Vagina (tissue), 2 donors: ENCODE measurements around the gene ENO4. TPM values are rescaled to one million over a fixed set of nuclear protein-coding genes. Genes with fewer than 3 reads are reported as not detected.
A peak's percentile ranks its signal among the peaks of the same experiment; 100 is the strongest.

Experiments used
- DNase-seq, 2 donors: peaks; one replicate each; pipeline ENCODE4 v3.0.0-alpha.2; 2017; ENCODE audit errors: extremely low spot score in 2 of 2
- H3K27ac ChIP-seq: fragments of 200-600 bp; sonication (generic); one replicate; pipeline ENCODE4 v1.5.1; 2019
- H3K27me3 ChIP-seq: fragments of 200-600 bp; sonication (generic); one replicate; pipeline ENCODE4 v1.5.1; 2019
- H3K36me3 ChIP-seq, 2 donors: fragments of 200-600 bp; sonication (generic); one replicate each; pipeline ENCODE4 v1.5.1; 2017 to 2019
- H3K4me1 ChIP-seq: fragments of 200-600 bp; sonication (generic); one replicate; pipeline ENCODE4 v1.5.1; 2019
- H3K4me3 ChIP-seq, 2 donors: fragments of 200-600 bp; sonication (generic); 1 replicate in 1 of 2; 2 replicates in 1 of 2; pipeline ENCODE4 v1.5.1; 2016 to 2019
- H3K9me3 ChIP-seq: fragments of 200-600 bp; sonication (generic); one replicate; pipeline ENCODE4 v1.5.1; 2019
- POLR2A ChIP-seq, 2 donors: fragments of 450-650 bp; IDR thresholded peaks; one replicate each; pipeline ENCODE4 v1.6.1; 2017; ENCODE audit warnings: antibody characterized with exemption in 2 of 2, mild to moderate bottlenecking in 2 of 2, moderate library complexity in 2 of 2
- POLR2AphosphoS5 ChIP-seq, 2 donors: sonication (generic); formaldehyde crosslinking; IDR thresholded peaks; one replicate each; pipeline ENCODE4 v1.9.0; 2017; ENCODE audit warnings: antibody characterized with exemption in 2 of 2, mild to moderate bottlenecking in 2 of 2, low read depth in 1 of 2; ENCODE audit not compliant: insufficient read depth in 1 of 2
- intact Hi-C: fragments of 100-400 bp; cut with DNase I; formaldehyde crosslinking; loops from one replicate; pipeline ENCODE4 v1.15.1; 2023
- total RNA-seq: library from RNA; depleted of rRNA; stranded (reverse); fragments of >200 nt; gene quantifications from one replicate; pipeline ENCODE4 v1.2.3, GENCODE V29; 2016
- TF ChIP-seq, protein P1 (sequence below), 3 experiments: fragments of 450-650 bp in 2 of 3; fragments of 200-600 bp in 1 of 3; sonication (generic) in 1 of 3; IDR thresholded peaks; one replicate each; pipeline ENCODE4 v1.5.1; 2017 to 2019; ENCODE audit warnings: antibody characterized with exemption in 3 of 3, mild to moderate bottlenecking in 2 of 3, moderate library complexity in 2 of 3

The ENO4 gene
- total RNA-seq, 1 donor from 2014 or later = not detected

DNA sequence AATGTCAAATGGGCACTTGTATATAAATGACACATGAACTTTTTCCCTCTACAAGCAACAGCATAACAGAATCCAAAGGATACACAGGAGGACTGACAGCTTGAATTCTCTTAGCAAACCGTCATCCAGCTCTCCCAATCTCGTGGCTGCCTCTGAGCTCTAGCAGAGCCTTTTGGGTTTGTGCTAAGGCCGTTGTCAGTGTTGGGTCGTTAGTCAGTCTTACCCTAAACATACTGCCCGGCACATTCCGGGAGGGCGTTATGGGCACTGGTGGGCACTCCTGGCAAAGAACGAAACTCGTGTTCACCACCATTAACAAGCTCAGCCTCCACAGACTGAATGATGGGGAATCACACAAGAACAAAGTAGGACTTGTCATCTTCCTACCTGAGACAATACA, 19.6 kb upstream of the ENO4 start:
- no peak overlapping the region for H3K27ac ChIP-seq
- H3K27me3 ChIP-seq = no peaks in the 10 kb centered on the region
- no peaks in the 10 kb centered on the region for H3K9me3 ChIP-seq
- intact Hi-C loops = no loop called here
- no peak overlapping the region for H3K4me3 ChIP-seq
- TF ChIP-seq POLR2A (IDR thresholded peaks at IDR 0.05) (no peak), POLR2AphosphoS5 (IDR thresholded peaks at IDR 0.05; ENCODE audit: insufficient read depth in 1 of 2, low read depth in 1 of 2) (no peak)
- TF ChIP-seq, protein P1, sequence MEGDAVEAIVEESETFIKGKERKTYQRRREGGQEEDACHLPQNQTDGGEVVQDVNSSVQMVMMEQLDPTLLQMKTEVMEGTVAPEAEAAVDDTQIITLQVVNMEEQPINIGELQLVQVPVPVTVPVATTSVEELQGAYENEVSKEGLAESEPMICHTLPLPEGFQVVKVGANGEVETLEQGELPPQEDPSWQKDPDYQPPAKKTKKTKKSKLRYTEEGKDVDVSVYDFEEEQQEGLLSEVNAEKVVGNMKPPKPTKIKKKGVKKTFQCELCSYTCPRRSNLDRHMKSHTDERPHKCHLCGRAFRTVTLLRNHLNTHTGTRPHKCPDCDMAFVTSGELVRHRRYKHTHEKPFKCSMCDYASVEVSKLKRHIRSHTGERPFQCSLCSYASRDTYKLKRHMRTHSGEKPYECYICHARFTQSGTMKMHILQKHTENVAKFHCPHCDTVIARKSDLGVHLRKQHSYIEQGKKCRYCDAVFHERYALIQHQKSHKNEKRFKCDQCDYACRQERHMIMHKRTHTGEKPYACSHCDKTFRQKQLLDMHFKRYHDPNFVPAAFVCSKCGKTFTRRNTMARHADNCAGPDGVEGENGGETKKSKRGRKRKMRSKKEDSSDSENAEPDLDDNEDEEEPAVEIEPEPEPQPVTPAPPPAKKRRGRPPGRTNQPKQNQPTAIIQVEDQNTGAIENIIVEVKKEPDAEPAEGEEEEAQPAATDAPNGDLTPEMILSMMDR (IDR thresholded peaks at IDR 0.05) = no peak
- no peaks in the 10 kb centered on the region for H3K4me1 ChIP-seq
- peak; percentile 12 to 56 for DNase-seq
- H3K36me3 ChIP-seq = no peaks in the 10 kb centered on the region

GRCh38 chr10:116831086-116831485, 18.2 kb upstream of the ENO4 start:
- H3K4me3 ChIP-seq = no peak overlapping the region
- H3K27ac ChIP-seq = no peak overlapping the region
- H3K4me1 ChIP-seq = no peaks in the 10 kb centered on the region
- H3K9me3 ChIP-seq = no peaks in the 10 kb centered on the region
- DNase-seq = no peak
- no peak for TF ChIP-seq POLR2AphosphoS5 (IDR thresholded peaks at IDR 0.05; ENCODE audit: insufficient read depth in 1 of 2, low read depth in 1 of 2)
- TF ChIP-seq POLR2A (IDR thresholded peaks at IDR 0.05) = no peak
- TF ChIP-seq, protein P1 (IDR thresholded peaks at IDR 0.05) = no peak
- H3K27me3 ChIP-seq = no peaks in the 10 kb centered on the region
- intact Hi-C loops = no loop called here
- H3K36me3 ChIP-seq = no peaks in the 10 kb centered on the region

DNA sequence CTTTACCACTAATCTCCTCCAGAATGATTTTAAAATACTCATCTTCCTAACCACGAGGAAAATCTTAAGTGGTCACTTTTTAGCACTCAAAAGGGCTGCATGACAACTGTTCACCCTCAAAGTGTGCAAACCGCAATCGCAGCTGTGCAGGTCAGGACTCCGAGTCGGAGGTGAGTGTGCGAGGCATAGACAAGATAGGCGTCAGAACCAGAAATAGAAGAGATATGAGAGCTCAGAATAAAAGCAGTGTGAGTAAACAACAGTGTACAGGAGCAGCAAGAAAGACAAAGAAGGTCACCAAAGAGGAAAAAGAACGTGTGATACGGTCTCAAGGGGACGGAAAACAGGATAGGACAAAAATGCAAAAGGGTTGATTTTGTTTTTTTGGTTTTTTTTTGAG, 17.5 kb upstream of the ENO4 start:
- no peaks in the 10 kb centered on the region for H3K27me3 ChIP-seq
- no peaks in the 10 kb centered on the region for H3K9me3 ChIP-seq
- TF ChIP-seq, protein P1 (IDR thresholded peaks at IDR 0.05) = no peak
- no peak for TF ChIP-seq POLR2AphosphoS5 (IDR thresholded peaks at IDR 0.05; ENCODE audit: insufficient read depth in 1 of 2, low read depth in 1 of 2)
- no peak for TF ChIP-seq POLR2A (IDR thresholded peaks at IDR 0.05)
- no peaks in the 10 kb centered on the region for H3K4me1 ChIP-seq
- no peaks in the 10 kb centered on the region for H3K36me3 ChIP-seq
- H3K4me3 ChIP-seq = no peak overlapping the region
- DNase-seq = peak; percentile 9 to 47
- no peak overlapping the region for H3K27ac ChIP-seq
- intact Hi-C loops = no loop called here

DNA sequence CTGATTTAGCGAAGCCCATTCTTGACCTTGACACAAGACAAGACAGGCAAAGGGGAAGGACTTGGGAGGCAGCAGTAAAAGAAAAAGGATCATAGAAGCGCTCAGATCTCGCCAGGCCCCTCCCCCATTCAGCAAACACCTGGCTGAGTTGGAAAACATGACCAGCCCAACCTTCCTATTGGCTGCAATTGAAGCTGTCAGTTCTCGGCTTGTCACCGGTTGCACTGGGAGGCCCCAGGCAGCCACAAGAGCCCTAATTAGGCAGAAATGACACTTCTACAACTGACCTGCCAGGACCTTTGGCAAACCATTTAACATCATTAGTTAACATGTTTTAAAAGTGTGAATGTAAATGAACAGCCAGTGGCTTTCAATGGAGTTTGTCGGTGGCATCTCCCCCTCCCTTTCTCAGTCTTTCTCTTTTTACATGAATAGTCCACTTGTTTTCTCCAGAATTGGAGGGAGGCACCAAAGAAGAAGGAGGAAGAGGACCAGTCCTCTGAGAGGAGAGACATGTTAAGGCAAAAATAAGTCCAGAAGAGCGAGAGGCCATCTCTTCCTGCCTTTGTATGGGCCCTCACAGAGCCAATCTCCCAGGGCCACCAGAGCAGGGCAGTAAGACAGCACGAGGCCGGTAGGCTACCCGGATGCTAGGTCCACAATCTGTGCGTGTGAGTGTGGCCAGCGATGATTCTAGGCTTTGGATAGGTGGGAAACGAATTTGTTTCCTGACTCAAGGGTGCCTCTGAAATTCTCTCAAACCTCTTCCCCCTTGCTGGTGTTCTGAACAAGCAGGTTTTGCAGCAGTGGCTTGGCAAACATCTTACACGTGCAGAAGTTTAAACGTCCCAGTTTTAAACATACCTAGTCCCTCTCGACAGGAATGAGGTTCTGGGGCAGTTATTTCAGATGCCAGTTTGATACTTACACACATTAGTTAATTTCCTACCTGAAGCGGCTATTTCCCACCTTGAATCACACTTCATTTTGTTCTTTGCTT, 15.0 kb upstream of the ENO4 start:
- H3K27ac ChIP-seq = no peak overlapping the region
- H3K9me3 ChIP-seq = no peaks in the 10 kb centered on the region
- intact Hi-C loops = no loop called here
- no peaks in the 10 kb centered on the region for H3K36me3 ChIP-seq
- peak in 1 of 2 donors; percentile 37 for DNase-seq
- no peak for TF ChIP-seq POLR2AphosphoS5 (IDR thresholded peaks at IDR 0.05; ENCODE audit: insufficient read depth in 1 of 2, low read depth in 1 of 2)
- TF ChIP-seq POLR2A (IDR thresholded peaks at IDR 0.05) = no peak
- TF ChIP-seq, protein P1 (IDR thresholded peaks at IDR 0.05) = no peak
- H3K4me3 ChIP-seq = no peak overlapping the region
- H3K4me1 ChIP-seq = no peaks in the 10 kb centered on the region
- H3K27me3 ChIP-seq = no peaks in the 10 kb centered on the region

DNA sequence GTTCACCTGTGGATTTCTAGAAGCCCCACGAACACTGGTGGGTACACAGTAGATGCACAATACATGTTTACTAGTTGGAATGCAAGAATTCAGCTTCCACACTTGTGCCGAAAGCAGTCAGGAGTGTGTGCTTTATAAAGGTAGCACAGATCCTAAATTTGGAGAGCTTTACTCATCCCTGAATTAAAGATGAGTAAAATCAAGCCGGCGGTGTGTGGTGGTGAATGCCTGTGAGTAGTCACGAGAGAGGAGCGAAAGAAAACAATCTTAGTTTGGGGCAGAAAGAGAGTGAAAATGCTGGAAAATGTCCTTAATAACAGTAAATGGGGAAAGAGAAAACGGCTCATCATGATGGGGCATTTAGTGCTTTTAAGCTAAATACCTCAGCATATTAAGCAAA, 13.6 kb upstream of the ENO4 start:
- intact Hi-C loops = no loop called here
- no peak overlapping the region for H3K27ac ChIP-seq
- H3K9me3 ChIP-seq = no peaks in the 10 kb centered on the region
- no peaks in the 10 kb centered on the region for H3K36me3 ChIP-seq
- TF ChIP-seq POLR2A (IDR thresholded peaks at IDR 0.05) (no peak), POLR2AphosphoS5 (IDR thresholded peaks at IDR 0.05; ENCODE audit: insufficient read depth in 1 of 2, low read depth in 1 of 2) (no peak)
- TF ChIP-seq, protein P1 (IDR thresholded peaks at IDR 0.05) = no peak
- peak in 1 of 2 donors; percentile 18 for DNase-seq
- H3K4me1 ChIP-seq = no peaks in the 10 kb centered on the region
- H3K4me3 ChIP-seq = no peak overlapping the region
- no peaks in the 10 kb centered on the region for H3K27me3 ChIP-seq
